H1 (cell line): ENCODE measurements around the gene OLFML2A. TPM values are rescaled to one million over a fixed set of nuclear protein-coding genes. Genes with fewer than 3 reads are reported as not detected.

Source experiments
- CHD1 ChIP-seq: IDR thresholded peaks from 2 replicates; pipeline ENCODE4 v1.6.1; 2012; ENCODE audit warnings: low read depth, low read length, improper control_type of control experiment
- RFX5 ChIP-seq: IDR thresholded peaks from 2 replicates; pipeline ENCODE4 v1.6.1; 2011; ENCODE audit warnings: low read depth, low read length, improper control_type of control experiment, borderline replicate concordance
- TAF1 ChIP-seq: IDR thresholded peaks from 2 replicates; pipeline ENCODE4 v1.6.1; 2011; ENCODE audit warnings: mild to moderate bottlenecking, low read depth, low read length
- polyA plus RNA-seq, 7 experiments: library from polyadenylated mRNA; depleted of rRNA in 3 of 7; stranded (reverse) in 5 of 7; unstranded in 2 of 7; fragments of >200 nt in 5 of 7; fragments of 200-250 nt in 2 of 7; gene quantifications; 1 replicate in 5 of 7; 2 replicates in 1 of 7; 4 replicates in 1 of 7; pipeline versions ENCODE4 v1.2.1 to v1.2.3, GENCODE V29; 2011 to 2013; ENCODE audit warnings: missing spikeins in 2 of 7, mixed read lengths in 2 of 7
- total RNA-seq: library from RNA; stranded (reverse); fragmentation: NEBNext Ultra II Directional; extraction: Animal tissue kit (Norgen Biotek cat#: 25700); gene quantifications from 2 replicates; pipeline ENCODE4 v1.2.1, GENCODE V29; 2021

Gene OLFML2A
- total and polyA plus RNA-seq, 2 of the 8 experiments (the other 6 are each of a cell fraction or from before 2014, with no cell fraction given), result 7.8 to 11.5 TPM

DNA sequence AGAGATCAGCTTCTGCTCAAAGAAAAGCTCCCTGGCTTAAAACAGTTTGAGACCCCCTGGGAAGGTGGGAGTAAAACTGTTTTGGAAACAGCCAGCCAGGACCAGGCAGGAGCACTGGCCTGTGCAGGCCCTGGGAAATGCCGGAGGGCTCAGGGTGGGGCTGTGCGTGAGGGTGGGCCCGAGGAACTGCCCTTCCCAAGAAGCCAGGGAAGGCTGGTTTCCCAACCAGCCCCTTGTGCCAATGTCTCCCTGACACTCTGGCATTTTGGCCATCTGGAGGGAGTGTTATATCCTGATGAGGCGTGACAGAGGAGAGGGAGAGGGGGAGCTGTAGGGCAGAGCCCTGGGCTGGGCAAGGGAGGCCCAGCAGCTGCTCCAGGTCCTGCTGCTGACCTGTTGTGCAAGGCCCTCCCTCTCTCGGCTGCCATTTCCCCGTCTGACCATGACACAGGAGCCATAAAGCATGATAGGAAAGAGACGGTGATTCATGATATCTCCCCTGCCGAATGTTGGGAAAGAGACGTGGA, 16.1 kb downstream of the OLFML2A start (continued):
- no peak for TF ChIP-seq TAF1
- no peak for TF ChIP-seq RFX5
- TF ChIP-seq CHD1, result no peak
